Loucy (cell line): ENCODE data around the gene ATXN2L.

Source experiments
- H2AFZ ChIP-seq: fragments of 200-600 bp; sonication (generic); 2 replicates; pipeline ENCODE4 v1.6.0; 2016; ENCODE audit warnings: antibody characterized with exemption, mild to moderate bottlenecking, low read length, moderate library complexity
- H3F3A ChIP-seq: fragments of 200-600 bp; 2 replicates; pipeline ENCODE4 v1.6.0; 2016; ENCODE audit warnings: antibody characterized with exemption, low read depth, mild to moderate bottlenecking
- H3K27me3 ChIP-seq: fragments of 200-600 bp; sonication (generic); 2 replicates; pipeline ENCODE4 v1.6.1; 2014; ENCODE audit warnings: low read length, mild to moderate bottlenecking; ENCODE audit not compliant: insufficient read depth, poor library complexity, severe bottlenecking
- H3K36me3 ChIP-seq: fragments of 200-600 bp; sonication (generic); 2 replicates; pipeline ENCODE4 v1.6.1; 2016; ENCODE audit warnings: low read length; ENCODE audit not compliant: insufficient read depth
- H3K4me1 ChIP-seq: fragments of 200-600 bp; sonication (generic); 2 replicates; pipeline ENCODE4 v1.5.1; 2014; ENCODE audit warnings: low read length, mild to moderate bottlenecking; ENCODE audit not compliant: insufficient read depth, poor library complexity, severe bottlenecking
- H3K4me2 ChIP-seq: fragments of 200-600 bp; sonication (generic); 2 replicates; pipeline ENCODE4 v1.6.0; 2014; ENCODE audit warnings: antibody characterized with exemption, low read length, low read depth, mild to moderate bottlenecking; ENCODE audit not compliant: poor library complexity, severe bottlenecking
- H3K4me3 ChIP-seq: fragments of 200-600 bp; sonication (generic); 2 replicates; pipeline ENCODE4 v1.5.1; 2014; ENCODE audit warnings: low read length, mild to moderate bottlenecking, mixed read lengths; ENCODE audit not compliant: poor library complexity, severe bottlenecking
- H3K79me2 ChIP-seq: fragments of 200-600 bp; sonication (generic); 2 replicates; pipeline ENCODE4 v1.6.1; 2014; ENCODE audit warnings: low read length; ENCODE audit not compliant: insufficient read depth
- H3K9ac ChIP-seq: fragments of 200-600 bp; sonication (generic); 2 replicates; pipeline ENCODE4 v1.6.0; 2014; ENCODE audit warnings: mild to moderate bottlenecking, low read depth, low read length, moderate library complexity; ENCODE audit not compliant: poor library complexity, severe bottlenecking
- H3K9me2 ChIP-seq: fragments of 200-600 bp; sonication (generic); replicated peaks from 2 replicates; pipeline ENCODE4 v1.6.1; 2016; ENCODE audit warnings: low read depth, low read length, mixed read lengths
- H3K9me3 ChIP-seq: fragments of 200-600 bp; sonication (generic); 2 replicates; pipeline ENCODE4 v1.6.1; 2014; ENCODE audit warnings: mild to moderate bottlenecking, antibody characterized with exemption, low read length, low read depth; ENCODE audit not compliant: insufficient read depth
- H4K20me1 ChIP-seq: fragments of 200-600 bp; sonication (generic); 2 replicates; pipeline ENCODE4 v1.6.0; 2014; ENCODE audit warnings: antibody characterized with exemption, low read length, mild to moderate bottlenecking; ENCODE audit not compliant: insufficient read depth, poor library complexity, severe bottlenecking
- EZH2phosphoT487 ChIP-seq: fragments of 200-600 bp; IDR thresholded peaks from 2 replicates; pipeline ENCODE4 v1.6.1; 2018; ENCODE audit warnings: antibody characterized with exemption, mild to moderate bottlenecking, moderate library complexity, borderline replicate concordance
- TF ChIP-seq, protein P1 (sequence below): fragments of 200-600 bp; sonication (generic); conservative IDR thresholded peaks from 2 replicates; pipeline ENCODE4 v1.5.1; 2014; ENCODE audit warnings: mild to moderate bottlenecking, antibody characterized with exemption, low read length

The ATXN2L gene

GRCh38 chr16:28845293-28845692, 22.5 kb downstream of the ATXN2L start:
- peak overlapping the region; percentile 87 for H3K9ac ChIP-seq
- peak overlapping the region; percentile 84 for H3K4me2 ChIP-seq
- H4K20me1 ChIP-seq = peaks cover 16% of the 10 kb centered on the region
- no peaks in the 10 kb centered on the region for H3K27me3 ChIP-seq
- H3K4me1 ChIP-seq = peaks cover 14% of the 10 kb centered on the region
- no peaks in the 10 kb centered on the region for H3F3A ChIP-seq
- no peaks in the 10 kb centered on the region for H3K9me2 ChIP-seq
- peaks cover 34% of the 10 kb centered on the region for H3K79me2 ChIP-seq
- peak overlapping the region; percentile 93 for H3K4me3 ChIP-seq
- H3K9me3 ChIP-seq = no peaks in the 10 kb centered on the region
- H3K36me3 ChIP-seq = peaks cover 26% of the 10 kb centered on the region; the same call in 1 of the 2 replicates
- TF ChIP-seq EZH2phosphoT487 = no peak
- TF ChIP-seq, protein P1, sequence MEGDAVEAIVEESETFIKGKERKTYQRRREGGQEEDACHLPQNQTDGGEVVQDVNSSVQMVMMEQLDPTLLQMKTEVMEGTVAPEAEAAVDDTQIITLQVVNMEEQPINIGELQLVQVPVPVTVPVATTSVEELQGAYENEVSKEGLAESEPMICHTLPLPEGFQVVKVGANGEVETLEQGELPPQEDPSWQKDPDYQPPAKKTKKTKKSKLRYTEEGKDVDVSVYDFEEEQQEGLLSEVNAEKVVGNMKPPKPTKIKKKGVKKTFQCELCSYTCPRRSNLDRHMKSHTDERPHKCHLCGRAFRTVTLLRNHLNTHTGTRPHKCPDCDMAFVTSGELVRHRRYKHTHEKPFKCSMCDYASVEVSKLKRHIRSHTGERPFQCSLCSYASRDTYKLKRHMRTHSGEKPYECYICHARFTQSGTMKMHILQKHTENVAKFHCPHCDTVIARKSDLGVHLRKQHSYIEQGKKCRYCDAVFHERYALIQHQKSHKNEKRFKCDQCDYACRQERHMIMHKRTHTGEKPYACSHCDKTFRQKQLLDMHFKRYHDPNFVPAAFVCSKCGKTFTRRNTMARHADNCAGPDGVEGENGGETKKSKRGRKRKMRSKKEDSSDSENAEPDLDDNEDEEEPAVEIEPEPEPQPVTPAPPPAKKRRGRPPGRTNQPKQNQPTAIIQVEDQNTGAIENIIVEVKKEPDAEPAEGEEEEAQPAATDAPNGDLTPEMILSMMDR = no peak
- no peak overlapping the region for H2AFZ ChIP-seq

- H2AFZ ChIP-seq = peak overlapping the region; percentile 82
- peaks cover 16% of the 10 kb centered on the region for H4K20me1 ChIP-seq
- H3F3A ChIP-seq = no peaks in the 10 kb centered on the region
- H3K36me3 ChIP-seq = peaks cover 26% of the 10 kb centered on the region; the same call in 1 of the 2 replicates
- peak overlapping the region; percentile 93 for H3K4me3 ChIP-seq
- peaks cover 34% of the 10 kb centered on the region for H3K79me2 ChIP-seq
- TF ChIP-seq, protein P1 = no peak
- TF ChIP-seq EZH2phosphoT487 = no peak
- H3K4me1 ChIP-seq = peaks cover 14% of the 10 kb centered on the region
- no peaks in the 10 kb centered on the region for H3K9me2 ChIP-seq
- peak overlapping the region; percentile 84 for H3K4me2 ChIP-seq
- H3K27me3 ChIP-seq = no peaks in the 10 kb centered on the region
- H3K9ac ChIP-seq = peak overlapping the region; percentile 87
- no peaks in the 10 kb centered on the region for H3K9me3 ChIP-seq
Measured at GRCh38 chr16:28845761-28846079, 22.9 kb downstream of the ATXN2L start.

DNA sequence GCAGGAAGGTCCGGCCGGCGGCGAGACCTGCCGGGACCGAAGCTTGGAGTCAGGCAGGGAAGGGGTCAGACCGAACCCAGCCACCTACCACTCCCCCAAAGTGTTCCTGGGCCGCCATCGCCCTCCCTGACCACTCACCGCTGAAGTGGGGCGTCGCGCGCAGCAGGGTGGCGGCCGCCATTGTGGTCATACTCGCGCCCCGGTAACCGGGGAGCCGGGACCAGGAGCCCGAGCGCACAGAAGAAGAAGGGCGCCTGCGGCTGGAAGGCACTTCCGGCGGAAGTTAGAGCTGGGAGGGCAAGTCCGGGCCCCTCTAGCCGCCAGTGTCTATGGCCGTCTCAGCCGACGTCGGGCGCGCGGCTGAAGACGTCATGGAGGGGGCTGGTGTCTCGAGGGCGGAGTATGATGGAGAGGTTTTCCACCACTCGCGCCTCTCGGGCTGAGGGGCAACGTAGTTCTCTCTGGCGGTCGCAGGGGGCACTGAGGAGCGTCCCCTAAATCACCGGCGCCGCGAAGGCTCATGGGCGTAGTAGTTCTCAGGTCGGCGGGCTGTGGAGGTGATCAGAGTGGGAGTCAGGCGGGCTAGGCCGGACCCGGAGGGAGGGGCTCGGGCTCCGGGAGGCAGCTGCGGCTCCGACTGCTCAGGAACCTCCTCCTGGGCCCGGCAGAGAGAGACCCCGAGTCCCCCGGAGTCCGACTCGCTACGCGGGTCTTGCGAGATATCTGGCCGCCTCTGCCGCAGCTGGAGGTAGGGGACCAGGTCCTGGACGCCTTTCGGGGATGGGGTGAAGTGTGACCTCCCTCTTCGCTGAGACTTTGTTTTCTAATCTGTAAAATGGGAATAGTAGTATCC, 23.5 kb downstream of the ATXN2L start, which contains the start of gene TUFM:
Gene TUFM (minus strand): TSS at position 269 of the 853 bp plus-strand sequence. CDS start 79 bp downstream, at position 190.
- Histone ChIP-seq H3K9me2 (no peaks in the 10 kb centered on the region), H3K9me3 (no peaks in the 10 kb centered on the region), H2AFZ (peak within 1 kb of the TSS; percentile 90), H3F3A (no peaks in the 10 kb centered on the region), H3K27me3 (no peaks in the 10 kb centered on the region), H3K4me1 (peaks cover 14% of the 10 kb centered on the region), H4K20me1 (peaks cover 16% of the 10 kb centered on the region), H3K36me3 (peaks cover 26% of the 10 kb centered on the region; the same call in 1 of the 2 replicates), H3K79me2 (peaks cover 34% of the 10 kb centered on the region), H3K4me3 (peak within 1 kb of the TSS; percentile 93), H3K9ac (peak within 1 kb of the TSS; percentile 87), H3K4me2 (peak within 1 kb of the TSS; percentile 84)
- no peak for TF ChIP-seq EZH2phosphoT487
- TF ChIP-seq, protein P1 = peak; percentile 71
